Osteoblast (primary cell): ENCODE results near the gene KCNK4. TPM values are rescaled to one million over a fixed set of nuclear protein-coding genes. Genes with fewer than 3 reads are reported as not detected.
A peak's percentile ranks its signal among the peaks of the same experiment; 100 is the strongest.

Experiments
- DNase-seq: peaks from one replicate; pipeline ENCODE4 v3.0.0; 2011; ENCODE audit warnings: low spot score, mixed read lengths; ENCODE audit not compliant: insufficient read length; ENCODE audit errors: missing footprints
- H2AFZ ChIP-seq: 2 replicates; pipeline ENCODE4 v1.6.0; 2011; ENCODE audit warnings: mild to moderate bottlenecking, low read length
- H3K27ac ChIP-seq: 2 replicates; pipeline ENCODE4 v1.5.1; 2011; ENCODE audit warnings: mild to moderate bottlenecking, low read depth, low read length, moderate library complexity
- H3K27me3 ChIP-seq: 2 replicates; pipeline ENCODE4 v1.6.0; 2012; ENCODE audit warnings: mild to moderate bottlenecking, control low read depth, inconsistent platforms, low read length, moderate library complexity; ENCODE audit not compliant: insufficient read depth
- H3K36me3 ChIP-seq: 2 replicates; pipeline ENCODE4 v1.5.1; 2011; ENCODE audit warnings: mild to moderate bottlenecking, low read length, control low read depth, moderate library complexity; ENCODE audit not compliant: insufficient read depth
- H3K4me1 ChIP-seq: 2 replicates; pipeline ENCODE4 v1.5.1; 2011; ENCODE audit warnings: mild to moderate bottlenecking, low read length, control low read depth, moderate library complexity; ENCODE audit not compliant: insufficient read depth
- H3K4me2 ChIP-seq: 2 replicates; pipeline ENCODE4 v1.6.0; 2011; ENCODE audit warnings: mild to moderate bottlenecking, low read length; ENCODE audit not compliant: insufficient read depth
- H3K4me3 ChIP-seq: fragments of 200-600 bp; sonication (generic); 3 replicates; pipeline ENCODE4 v1.5.1; 2012; ENCODE audit warnings: mild to moderate bottlenecking, low read length, inconsistent platforms; ENCODE audit not compliant: insufficient read depth
- H3K79me2 ChIP-seq: 2 replicates; pipeline ENCODE4 v1.6.0; 2012; ENCODE audit warnings: mild to moderate bottlenecking, low read length, control low read depth, inconsistent platforms; ENCODE audit not compliant: insufficient read depth
- H3K9me3 ChIP-seq: 2 replicates; pipeline ENCODE4 v1.5.1; 2011; ENCODE audit warnings: low read depth, low read length, control low read depth
- H4K20me1 ChIP-seq: 2 replicates; pipeline ENCODE4 v1.6.0; 2012; ENCODE audit warnings: mild to moderate bottlenecking, low read length, control low read depth; ENCODE audit not compliant: insufficient read depth
- CTCF ChIP-seq: IDR thresholded peaks from 2 replicates; pipeline ENCODE4 v1.5.1; 2011; ENCODE audit warnings: mild to moderate bottlenecking, low read depth, low read length, moderate library complexity; ENCODE audit errors: extremely low read depth
- total RNA-seq: library from RNA; depleted of rRNA; stranded (reverse); fragments of >200 nt; gene quantifications from 2 replicates; pipeline ENCODE4 v1.2.3, GENCODE V29; 2012

KCNK4 gene
- total RNA-seq, 1 donor: 0.36 TPM

GRCh38 chr11:64334764-64335735, 43.9 kb downstream of the KCNK4 start:
- Histone ChIP-seq H3K27ac (no peak overlapping the region), H3K4me3 (no peak overlapping the region), H4K20me1 (no peaks in the 10 kb centered on the region), H3K4me1 (peaks cover 22% of the 10 kb centered on the region), H3K27me3 (no peaks in the 10 kb centered on the region), H3K36me3 (no peaks in the 10 kb centered on the region), H2AFZ (no peak overlapping the region), H3K79me2 (no peaks in the 10 kb centered on the region), H3K9me3 (no peaks in the 10 kb centered on the region), H3K4me2 (no peak overlapping the region)
- DNase-seq: peak; percentile 95
- TF ChIP-seq CTCF: no peak

- H4K20me1 ChIP-seq: no peaks in the 10 kb centered on the region
- no peak overlapping the region for H2AFZ ChIP-seq
- no peak overlapping the region for H3K27ac ChIP-seq
- no peak for DNase-seq
- H3K36me3 ChIP-seq: no peaks in the 10 kb centered on the region
- no peak overlapping the region for H3K4me2 ChIP-seq
- no peaks in the 10 kb centered on the region for H3K9me3 ChIP-seq
- H3K27me3 ChIP-seq: no peaks in the 10 kb centered on the region
- H3K79me2 ChIP-seq: no peaks in the 10 kb centered on the region
- TF ChIP-seq CTCF: no peak
- no peak overlapping the region for H3K4me3 ChIP-seq
- peaks cover 13% of the 10 kb centered on the region for H3K4me1 ChIP-seq
Measured at GRCh38 chr11:64337538-64338249, 46.6 kb downstream of the KCNK4 start.

- Histone ChIP-seq H3K9me3 (no peaks in the 10 kb centered on the region), H3K4me2 (no peak overlapping the region), H4K20me1 (no peaks in the 10 kb centered on the region), H3K36me3 (no peaks in the 10 kb centered on the region), H2AFZ (no peak overlapping the region), H3K27ac (no peak overlapping the region), H3K4me1 (peaks cover 13% of the 10 kb centered on the region), H3K27me3 (no peaks in the 10 kb centered on the region), H3K79me2 (no peaks in the 10 kb centered on the region), H3K4me3 (no peak overlapping the region)
- DNase-seq: peak; percentile 85
- no peak for TF ChIP-seq CTCF
Measured at GRCh38 chr11:64338716-64339115, 47.6 kb downstream of the KCNK4 start.

- Histone ChIP-seq H3K36me3 (no peaks in the 10 kb centered on the region), H3K4me1 (peaks cover 13% of the 10 kb centered on the region), H2AFZ (no peak overlapping the region), H3K4me2 (no peak overlapping the region), H4K20me1 (no peaks in the 10 kb centered on the region), H3K4me3 (no peak overlapping the region), H3K27ac (no peak overlapping the region), H3K27me3 (no peaks in the 10 kb centered on the region), H3K79me2 (no peaks in the 10 kb centered on the region), H3K9me3 (no peaks in the 10 kb centered on the region)
- no peak for TF ChIP-seq CTCF
- DNase-seq: peak; percentile 29
Measured at GRCh38 chr11:64339286-64339685, 48.2 kb downstream of the KCNK4 start.
